GM12892 (cell line): ENCODE measurements around the gene FASTKD3.

Experiments used
- DNase-seq: peaks from one replicate; pipeline ENCODE4 v3.0.0; 2011; ENCODE audit not compliant: insufficient read length
- FAIRE-seq: peaks from 2 replicates; lab custom pipeline; 2011; peaks lifted over from hg19 to GRCh38; lab: Jason Lieb, UNC
- POLR2A ChIP-seq: IDR thresholded peaks from 2 replicates; pipeline ENCODE4 v1.6.1; 2011; ENCODE audit warnings: low read depth, low read length, control low read depth
- POLR2AphosphoS5 ChIP-seq: IDR thresholded peaks from 2 replicates; pipeline ENCODE4 v1.6.1; 2011; ENCODE audit warnings: low read depth, low read length, control low read depth
- TAF1 ChIP-seq: IDR thresholded peaks from 2 replicates; pipeline ENCODE4 v1.6.1; 2011; ENCODE audit warnings: low read depth, mild to moderate bottlenecking, control low read depth, low read length, borderline replicate concordance

Gene FASTKD3

DNA sequence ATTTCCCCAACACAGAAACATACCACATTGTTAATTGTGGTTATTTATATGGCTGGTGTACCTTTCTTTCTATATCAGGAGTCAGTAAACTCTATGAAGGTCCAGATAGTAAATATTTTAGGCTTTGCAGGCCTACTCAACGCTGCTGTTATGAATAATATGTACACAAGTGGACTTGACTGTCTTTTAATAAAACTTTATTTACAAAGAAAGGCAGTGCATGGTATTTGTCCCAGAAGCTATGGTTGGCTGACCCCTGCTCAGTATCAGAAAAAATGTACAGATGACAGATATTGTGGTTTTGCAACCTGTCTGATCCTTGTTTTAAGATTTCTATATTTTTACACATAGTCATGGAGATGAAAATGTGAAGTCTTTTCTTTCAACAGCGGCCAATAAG, 5.8 kb upstream of the FASTKD3 start:
- DNase-seq (no peak), FAIRE-seq (no peak)
- TF ChIP-seq POLR2A = no peak
- no peak for TF ChIP-seq POLR2AphosphoS5
- no peak for TF ChIP-seq TAF1

GRCh38 chr5:7873216-7873615, 4.4 kb upstream of the FASTKD3 start:
- DNase-seq (no peak), FAIRE-seq (no peak)
- TF ChIP-seq POLR2AphosphoS5 = no peak
- no peak for TF ChIP-seq TAF1
- TF ChIP-seq POLR2A = no peak

GRCh38 chr5:7872517-7873130, 3.8 kb upstream of the FASTKD3 start:
- DNase-seq (no peak), FAIRE-seq (no peak)
- no peak for TF ChIP-seq POLR2AphosphoS5
- TF ChIP-seq TAF1 = no peak
- TF ChIP-seq POLR2A = no peak

- DNase-seq (no peak), FAIRE-seq (no peak)
- TF ChIP-seq TAF1 (no peak), POLR2A (no peak), POLR2AphosphoS5 (no peak)
Measured at GRCh38 chr5:7871653-7872052, 2.8 kb upstream of the FASTKD3 start.

GRCh38 chr5:7869474-7870136, 774 bp upstream of the FASTKD3 start:
- DNase-seq (no peak), FAIRE-seq (peak; percentile 53)
- TF ChIP-seq TAF1 (no peak), POLR2A (no peak), POLR2AphosphoS5 (no peak)

DNA sequence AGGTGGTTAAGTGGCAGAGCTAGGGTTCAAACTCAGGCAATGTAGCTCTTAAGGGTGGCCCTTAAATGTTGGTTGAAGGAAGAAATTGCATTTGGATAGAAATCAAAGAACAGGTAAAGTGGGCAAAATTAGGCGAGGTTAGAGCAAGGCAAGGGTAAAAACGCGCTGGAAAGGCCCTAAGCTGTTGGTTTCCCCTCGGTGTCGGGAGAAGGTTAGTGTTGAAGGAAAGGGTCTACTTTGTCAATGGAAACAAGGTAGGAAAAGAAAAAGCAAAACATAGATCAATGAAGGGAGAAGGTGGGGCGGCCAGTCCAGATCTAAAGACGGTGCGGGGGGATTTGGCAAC, 431 bp downstream of the FASTKD3 start:
- no peak for FAIRE-seq
- TF ChIP-seq TAF1 (no peak), POLR2A (no peak), POLR2AphosphoS5 (no peak)
- DNase-seq = no peak

DNA sequence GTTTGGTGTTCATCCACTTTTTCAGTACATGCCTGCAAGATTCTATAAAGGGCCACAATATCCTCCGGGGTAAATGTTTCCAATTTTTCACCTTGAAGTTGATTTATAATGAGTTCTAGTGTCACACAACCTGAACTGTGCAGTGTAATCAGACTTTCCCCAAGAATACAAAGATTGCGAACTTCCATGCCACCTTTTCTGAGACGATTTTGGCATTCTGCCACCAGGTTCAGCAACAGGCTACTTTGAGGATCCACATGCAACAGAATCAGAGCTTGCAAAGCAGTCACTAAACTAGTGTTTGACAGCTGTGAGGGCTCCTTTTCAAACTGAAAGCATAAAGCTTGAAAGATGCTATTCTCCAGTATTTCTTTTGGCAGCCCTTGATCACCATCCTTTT, 1.6 kb downstream of the FASTKD3 start:
- TF ChIP-seq POLR2A (no peak), POLR2AphosphoS5 (no peak), TAF1 (no peak)
- DNase-seq (no peak), FAIRE-seq (no peak)

DNA sequence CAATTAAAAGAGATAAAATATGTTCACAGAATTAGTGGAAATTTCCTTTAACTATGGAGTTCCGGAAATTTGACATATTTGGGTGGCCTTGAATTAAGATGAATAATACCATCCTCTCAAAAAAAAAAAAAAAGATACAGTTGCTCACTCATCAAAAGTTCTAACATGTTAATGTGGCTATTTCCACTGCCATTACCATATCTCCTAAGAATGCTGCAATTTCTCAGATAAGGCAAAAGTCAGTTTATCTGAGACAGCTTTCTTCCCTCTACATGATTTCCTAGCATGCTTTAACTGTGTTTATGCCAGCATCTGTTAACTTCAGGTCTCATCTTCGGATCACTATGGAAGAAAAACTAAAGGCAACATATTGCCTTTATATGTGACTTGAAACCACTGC, 2.6 kb downstream of the FASTKD3 start:
- DNase-seq (no peak), FAIRE-seq (no peak)
- TF ChIP-seq POLR2AphosphoS5 (no peak), TAF1 (no peak), POLR2A (no peak)

GRCh38 chr5:7857926-7858632, 10.8 kb downstream of the FASTKD3 start:
- TF ChIP-seq POLR2AphosphoS5 (no peak), POLR2A (no peak), TAF1 (no peak)
- DNase-seq (no peak), FAIRE-seq (no peak)

GRCh38 chr5:7857361-7857760, 11.5 kb downstream of the FASTKD3 start:
- TF ChIP-seq POLR2AphosphoS5 (no peak), POLR2A (no peak), TAF1 (no peak)
- DNase-seq (no peak), FAIRE-seq (no peak)

DNA sequence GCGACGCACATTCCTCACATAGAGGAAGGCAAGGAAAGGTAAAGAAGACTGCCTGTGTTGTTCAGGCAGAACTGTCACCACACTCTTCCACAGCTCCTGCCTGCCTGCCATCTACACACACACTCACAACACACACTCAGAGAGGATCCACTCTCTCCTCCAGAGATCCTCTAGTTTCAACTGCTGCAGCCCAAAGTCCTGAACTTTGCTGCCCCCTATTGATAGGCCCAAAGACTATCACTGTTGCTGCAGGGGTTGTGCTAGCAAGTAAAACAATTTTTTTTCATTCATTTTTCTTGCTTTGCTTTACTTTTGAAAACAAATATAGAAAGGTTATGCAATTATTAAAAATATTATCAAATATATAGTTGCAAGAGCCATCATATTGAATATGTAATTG, 12.0 kb downstream of the FASTKD3 start:
- DNase-seq (no peak), FAIRE-seq (no peak)
- TF ChIP-seq TAF1 = no peak
- TF ChIP-seq POLR2AphosphoS5 = no peak
- TF ChIP-seq POLR2A = no peak

DNA sequence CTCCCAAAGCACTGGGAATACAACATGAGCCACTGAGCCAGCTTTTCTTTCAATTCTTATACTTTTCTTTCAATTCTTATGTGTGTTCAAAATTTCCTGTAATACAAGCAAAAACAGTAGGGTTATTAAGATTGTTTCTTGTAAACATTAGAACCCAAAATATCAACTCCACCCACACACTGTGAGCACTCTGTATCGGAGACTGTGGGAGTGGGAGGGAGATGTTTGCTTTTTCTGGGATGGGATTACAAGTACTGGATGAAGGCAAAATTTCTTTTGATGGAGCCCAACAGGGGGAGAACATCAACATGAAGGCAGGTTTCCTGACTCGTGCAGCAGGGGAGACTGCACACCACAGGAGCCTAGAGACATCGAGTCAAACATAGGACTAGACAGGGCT, 13.2 kb downstream of the FASTKD3 start:
- no peak for TF ChIP-seq TAF1
- no peak for TF ChIP-seq POLR2A
- TF ChIP-seq POLR2AphosphoS5 = no peak
- DNase-seq (no peak), FAIRE-seq (no peak)

DNA sequence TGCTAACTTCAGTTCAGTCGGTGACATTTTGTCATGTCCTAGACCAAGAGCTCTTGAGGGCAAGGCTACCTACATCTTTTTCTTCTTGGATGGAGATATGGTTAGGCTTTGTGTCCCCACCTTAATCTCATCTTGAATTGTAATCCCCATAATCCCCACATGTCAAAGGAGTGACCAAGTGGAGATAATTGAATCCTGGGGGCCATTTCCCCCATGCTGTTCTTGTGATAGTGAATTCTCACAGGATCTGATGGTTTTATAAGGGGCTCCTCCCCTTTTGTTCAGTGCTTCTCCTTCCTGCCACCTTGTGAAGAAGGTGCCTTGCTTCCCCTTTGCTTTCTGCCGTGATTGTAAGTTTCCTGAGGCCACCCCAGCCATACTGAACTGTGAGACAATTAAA, 15.8 kb downstream of the FASTKD3 start:
- TF ChIP-seq POLR2AphosphoS5 (no peak), TAF1 (no peak), POLR2A (no peak)
- FAIRE-seq (no peak), DNase-seq (no peak)
